CD4-positive, alpha-beta memory T cell (primary cell): ENCODE measurements around the gene PER1. TPM values are rescaled to one million over a fixed set of nuclear protein-coding genes. Genes with fewer than 3 reads are reported as not detected.

Experiments
- CTCF ChIA-PET: fragments of 350-600 bp; sonication (Branson Sonifier 250); formaldehyde crosslinking; loops from one replicate; lab custom pipeline; 2021; ENCODE audit warnings: inconsistent platforms; ENCODE audit not compliant: partially characterized antibody; lab: Charles Lee
- POLR2A ChIA-PET: fragments of 350-600 bp; sonication (Branson Sonifier 250); formaldehyde crosslinking; loops from one replicate; lab custom pipeline; 2021; ENCODE audit not compliant: partially characterized antibody; lab: Charles Lee
- DNase-seq, 5 donors: peaks; one replicate each; pipeline versions ENCODE4 v3.0.0 to v3.0.0-alpha.2; 2020 to 2022; ENCODE audit warnings: mixed read lengths in 1 of 5
- H3K27ac ChIP-seq: one replicate; pipeline ENCODE4 v1.7.0; 2013; ENCODE audit warnings: low read depth, low read length
- H3K27me3 ChIP-seq: 2 replicates; pipeline ENCODE4 v1.7.0; 2013; ENCODE audit warnings: mild to moderate bottlenecking, low read length, moderate library complexity; ENCODE audit not compliant: insufficient read depth
- H3K36me3 ChIP-seq: 2 replicates; pipeline ENCODE4 v1.7.0; 2013; ENCODE audit warnings: mild to moderate bottlenecking, low read length, moderate library complexity; ENCODE audit not compliant: insufficient read depth
- H3K4me1 ChIP-seq: 2 replicates; pipeline ENCODE4 v1.7.0; 2013; ENCODE audit warnings: mild to moderate bottlenecking, low read length, moderate library complexity; ENCODE audit not compliant: insufficient read depth
- H3K4me3 ChIP-seq, 2 donors: one replicate each; pipeline ENCODE4 v1.7.0; 2013; ENCODE audit warnings: low read length in 2 of 2, mild to moderate bottlenecking in 1 of 2
- H3K9me3 ChIP-seq, 2 donors: one replicate each; pipeline ENCODE4 v1.7.0; 2013; ENCODE audit warnings: low read length in 2 of 2, control low read depth in 1 of 2; ENCODE audit not compliant: control insufficient read depth in 1 of 2
- H3K27ac Mint-ChIP-seq, 7 donors: one replicate each; pipeline ENCODE4 v1.8.0; 2020 to 2021; ENCODE audit warnings: mixed read lengths in 7 of 7, mild to moderate bottlenecking in 6 of 7, inconsistent platforms in 3 of 7, moderate library complexity in 3 of 7
- H3K27me3 Mint-ChIP-seq, 2 donors: one replicate each; pipeline ENCODE4 v1.8.0; 2020 to 2021; ENCODE audit warnings: mixed read lengths in 2 of 2
- H3K36me3 Mint-ChIP-seq, 2 donors: one replicate each; pipeline ENCODE4 v1.8.0; 2020 to 2021; ENCODE audit warnings: mixed read lengths in 2 of 2, inconsistent platforms in 1 of 2, mild to moderate bottlenecking in 1 of 2
- H3K4me1 Mint-ChIP-seq, 4 donors: one replicate each; pipeline ENCODE4 v1.8.0; 2020 to 2021; ENCODE audit warnings: mixed read lengths in 4 of 4, mild to moderate bottlenecking in 1 of 4
- H3K4me3 Mint-ChIP-seq, 8 donors: one replicate each; pipeline ENCODE4 v1.8.0; 2020 to 2021; ENCODE audit warnings: mixed read lengths in 8 of 8, mild to moderate bottlenecking in 7 of 8, moderate library complexity in 6 of 8, inconsistent platforms in 3 of 8
- H3K9me3 Mint-ChIP-seq, 8 donors: one replicate each; pipeline ENCODE4 v1.8.0; 2020 to 2021; ENCODE audit warnings: mixed read lengths in 8 of 8, mild to moderate bottlenecking in 5 of 8, inconsistent platforms in 3 of 8, moderate library complexity in 1 of 8
- intact Hi-C: fragments of 100-400 bp; cut with micrococcal nuclease; formaldehyde crosslinking; loops from one replicate; pipeline ENCODE4 v1.15.1; 2023
- polyA plus RNA-seq, 2 donors: library from polyadenylated mRNA; unstranded; fragments of 300-500 nt; fragmentation: Illumina TruSeq; gene quantifications; one replicate each; pipeline ENCODE4 v1.2.3, GENCODE V29; 2021
- total RNA-seq, 2 experiments: library from RNA; stranded (reverse); gene quantifications; one replicate each; pipeline ENCODE4 v1.2.3, GENCODE V29; 2021

The PER1 gene
- total and polyA plus RNA-seq, 4 experiments from 2014 or later, result 3.7 to 79.4 (median 48.7) TPM

DNA sequence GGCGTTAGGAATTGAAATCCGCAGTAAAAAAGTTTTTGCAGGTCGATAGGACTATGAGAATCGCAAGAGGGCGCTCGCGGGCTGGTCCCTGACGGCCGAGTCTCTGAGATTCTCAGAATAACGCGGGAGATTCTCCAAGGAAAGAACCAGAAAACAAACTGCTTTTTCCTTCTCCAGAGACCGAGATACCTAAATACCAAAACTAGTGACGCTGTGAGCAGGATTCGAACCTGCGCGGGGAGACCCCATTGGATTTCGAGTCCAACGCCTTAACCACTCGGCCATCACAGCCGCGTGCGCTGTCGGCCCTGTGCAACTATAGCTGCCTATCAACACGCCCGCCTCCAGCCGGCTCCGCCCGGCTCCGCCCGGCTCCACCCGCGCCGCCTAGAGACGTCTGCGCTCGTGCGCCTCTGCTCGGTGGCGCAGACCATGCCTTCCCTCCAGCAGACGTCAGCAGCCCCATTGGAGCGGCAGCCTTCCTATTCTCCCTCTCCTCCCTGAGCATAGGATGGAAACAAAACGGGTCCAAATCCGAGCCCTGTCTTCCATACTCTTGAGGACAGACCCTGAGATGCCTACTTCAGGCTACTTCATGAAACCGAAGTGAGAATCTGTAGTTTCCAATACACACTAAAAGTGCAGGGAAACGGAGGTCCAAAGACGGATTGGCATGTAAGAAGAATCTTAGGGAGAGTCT, 13.4 kb downstream of the PER1 start:
- Mint-ChIP-seq H3K4me1 (peaks cover 0 to 8% (median 3%) of the 10 kb centered on the region in 4 donors), H3K36me3 (peaks cover 16 to 25% of the 10 kb centered on the region in 2 donors), H3K4me3 (no peak overlapping the region), H3K9me3 (peaks cover 0 to 8% (median 0%) of the 10 kb centered on the region in 8 donors), H3K27me3 (no peaks in the 10 kb centered on the region), H3K27ac (no peak overlapping the region)
- H3K4me1 ChIP-seq, result peaks cover 20% of the 10 kb centered on the region
- H3K27ac ChIP-seq, result peak overlapping the region; percentile 78
- peak; percentile 95 to 98 (median 96) for DNase-seq
- POLR2A ChIA-PET, result interaction anchor here (0.8 to 9.5 kb wide), 18 partner anchors 12 to 735 kb away, joined by 3 to 237 read pairs (median 14); partner anchors contain the start of genes ALOXE3, AURKB, BORCS6 and CTC1
- no peaks in the 10 kb centered on the region for H3K27me3 ChIP-seq
- H3K9me3 ChIP-seq, result no peaks in the 10 kb centered on the region
- CTCF ChIA-PET, result interaction anchor here (0.9 to 6.2 kb wide), 26 partner anchors 10 to 166 kb away, joined by 3 to 93 read pairs (median 9); partner anchors contain the start of genes ALOXE3, AURKB, BORCS6 and CTC1
- intact Hi-C loops, result loop anchor here (1.0 to 5.0 kb wide), 10 partner anchors 12 to 238 kb away; partner anchors contain the start of gene KRABD2
- H3K36me3 ChIP-seq, result peaks cover 36% of the 10 kb centered on the region
- peak overlapping the region; percentile 60 to 74 for H3K4me3 ChIP-seq

DNA sequence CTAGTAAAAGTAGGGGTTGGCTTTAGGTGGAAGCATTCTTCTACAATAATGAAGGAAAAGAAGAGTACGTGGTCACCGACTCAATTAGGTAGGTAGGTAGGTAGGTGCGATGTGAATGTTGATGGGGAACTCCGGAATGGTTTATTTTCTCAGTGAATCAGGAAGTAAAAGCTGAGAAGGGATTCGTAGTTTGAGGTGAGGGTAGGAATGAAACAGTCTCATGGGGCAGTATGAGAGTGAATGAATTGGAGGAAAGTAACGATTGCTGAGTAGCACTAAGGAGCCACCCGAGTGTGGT, 13.9 kb downstream of the PER1 start:
- Histone ChIP-seq H3K27ac (peak overlapping the region; percentile 78), H3K4me3 (peak overlapping the region; percentile 43 to 60), H3K27me3 (no peaks in the 10 kb centered on the region), H3K36me3 (peaks cover 31% of the 10 kb centered on the region), H3K9me3 (no peaks in the 10 kb centered on the region), H3K4me1 (peaks cover 20% of the 10 kb centered on the region)
- Mint-ChIP-seq H3K36me3 (peaks cover 12 to 22% of the 10 kb centered on the region in 2 donors), H3K27me3 (no peaks in the 10 kb centered on the region), H3K4me3 (no peak overlapping the region), H3K9me3 (peaks cover 0 to 5% (median 0%) of the 10 kb centered on the region in 8 donors), H3K4me1 (peaks cover 0 to 8% (median 3%) of the 10 kb centered on the region in 4 donors), H3K27ac (no peak overlapping the region)
- DNase-seq, result no peak
- CTCF ChIA-PET, result interaction anchor here (0.7 to 6.2 kb wide), 31 partner anchors 10 to 238 kb away, joined by 3 to 93 read pairs (median 8); partner anchors contain the start of genes ALOXE3, AURKB, BORCS6 and CTC1
- intact Hi-C loops, result loop anchor here (1.0 to 5.0 kb wide), 8 partner anchors 13 to 239 kb away; partner anchors contain the start of gene KRABD2
- POLR2A ChIA-PET, result interaction anchor here (0.8 to 9.5 kb wide), 18 partner anchors 9 to 734 kb away, joined by 3 to 237 read pairs (median 14); partner anchors contain the start of genes ALOXE3, AURKB, BORCS6 and CTC1

DNA sequence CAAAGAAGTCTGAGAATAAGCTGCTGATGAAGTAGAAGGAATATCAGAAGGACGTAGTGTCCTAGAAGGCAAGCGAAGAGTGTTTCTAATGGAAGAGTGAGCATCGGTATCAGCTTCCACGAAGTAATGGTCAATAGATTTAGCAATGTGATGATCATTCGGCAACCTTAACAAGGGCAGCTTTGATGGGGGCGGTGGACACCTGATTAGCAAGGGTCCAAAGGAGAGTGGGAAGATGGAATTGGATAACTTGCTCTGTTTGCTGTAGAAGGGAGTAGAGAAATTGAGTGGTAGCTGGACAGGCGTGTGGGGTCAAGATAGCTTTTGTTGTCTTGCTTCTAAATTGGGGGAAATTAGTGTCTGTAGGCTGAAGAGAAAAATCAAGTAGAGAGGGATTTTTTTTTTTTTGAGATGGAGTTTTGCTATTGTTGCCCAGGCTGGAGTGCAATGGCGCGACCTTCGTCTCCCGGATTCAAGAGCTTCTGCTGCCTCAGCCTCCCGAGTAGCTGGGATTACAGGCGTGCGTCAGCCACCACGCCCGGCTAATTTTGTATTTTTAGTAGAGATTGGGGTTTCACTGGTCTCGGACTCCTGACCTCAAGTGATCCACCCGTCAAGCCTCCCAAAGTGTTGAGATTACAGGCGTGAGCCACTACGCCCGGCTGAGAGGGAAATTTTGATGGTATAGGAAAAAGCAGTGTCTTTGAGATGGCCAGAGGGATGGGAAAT, 14.4 kb downstream of the PER1 start:
- H3K4me3 Mint-ChIP-seq, result no peak overlapping the region
- H3K4me3 ChIP-seq, result peak overlapping the region; percentile 43 to 60
- H3K27me3 ChIP-seq, result no peaks in the 10 kb centered on the region
- H3K9me3 Mint-ChIP-seq, result peaks cover 0 to 5% (median 0%) of the 10 kb centered on the region in 8 donors
- peaks cover 20% of the 10 kb centered on the region for H3K4me1 ChIP-seq
- ChIA-PET CTCF (interaction anchor here (0.7 to 6.2 kb wide), 28 partner anchors 11 to 238 kb away, joined by 3 to 93 read pairs (median 8); partner anchors contain the start of genes ALOXE3, AURKB, BORCS6 and CTC1), POLR2A (interaction anchor here (0.8 to 9.5 kb wide), 16 partner anchors 9 to 734 kb away, joined by 3 to 237 read pairs (median 14); partner anchors contain the start of genes ALOXE3, BORCS6, CTC1 and HES7)
- peak overlapping the region; percentile 78 for H3K27ac ChIP-seq
- peaks cover 12 to 21% of the 10 kb centered on the region in 2 donors for H3K36me3 Mint-ChIP-seq
- H3K9me3 ChIP-seq, result no peaks in the 10 kb centered on the region
- peaks cover 27% of the 10 kb centered on the region for H3K36me3 ChIP-seq
- H3K27ac Mint-ChIP-seq, result no peak overlapping the region
- intact Hi-C loops, result loop anchor here (1.0 to 5.0 kb wide), 8 partner anchors 13 to 239 kb away; partner anchors contain the start of gene KRABD2
- no peak for DNase-seq
- H3K27me3 Mint-ChIP-seq, result no peaks in the 10 kb centered on the region
- peaks cover 0 to 8% (median 3%) of the 10 kb centered on the region in 4 donors for H3K4me1 Mint-ChIP-seq

DNA sequence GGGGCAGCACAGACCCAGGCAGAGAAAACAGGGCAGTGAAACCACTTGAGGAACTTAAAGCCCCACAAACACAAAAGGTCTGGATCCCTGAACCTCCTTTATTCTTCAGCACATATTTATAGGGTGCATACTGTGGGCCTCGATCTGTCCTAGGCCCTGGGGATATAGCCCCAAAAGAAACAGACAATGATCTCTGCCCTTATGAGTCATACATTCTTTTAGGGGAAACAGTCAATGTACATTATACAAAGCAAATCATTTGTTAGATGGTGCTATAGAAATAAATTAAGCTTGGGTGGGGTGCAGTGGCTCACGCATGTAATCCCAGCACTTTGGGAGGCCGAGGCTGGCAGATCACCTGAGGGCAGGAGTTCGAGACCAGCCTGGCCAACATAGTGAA, 18.3 kb downstream of the PER1 start:
- intact Hi-C loops, result no loop called here
- Histone ChIP-seq H3K4me1 (peaks cover 10% of the 10 kb centered on the region), H3K4me3 (no peak overlapping the region), H3K9me3 (no peaks in the 10 kb centered on the region), H3K27ac (no peak overlapping the region), H3K36me3 (no peaks in the 10 kb centered on the region), H3K27me3 (no peaks in the 10 kb centered on the region)
- POLR2A ChIA-PET, result interaction anchor here (0.6 to 1.4 kb wide), 5 partner anchors 12 to 110 kb away, joined by 3 to 5 read pairs (median 4); no protein-coding TSS in a partner anchor
- Mint-ChIP-seq H3K27ac (peak overlapping the region in 1 of 7 donors; percentile 19), H3K4me3 (no peak overlapping the region), H3K9me3 (peaks cover 0 to 2% (median 0%) of the 10 kb centered on the region in 8 donors), H3K36me3 (no peaks in the 10 kb centered on the region), H3K27me3 (peaks cover 0 to 3% of the 10 kb centered on the region in 2 donors), H3K4me1 (peaks cover 0 to 3% (median 0%) of the 10 kb centered on the region in 4 donors)
- DNase-seq, result no peak
- CTCF ChIA-PET, result interaction anchor here (0.9 to 1.9 kb wide), 4 partner anchors 14 to 24 kb away, joined by 3 to 9 read pairs (median 4); no protein-coding TSS in a partner anchor

DNA sequence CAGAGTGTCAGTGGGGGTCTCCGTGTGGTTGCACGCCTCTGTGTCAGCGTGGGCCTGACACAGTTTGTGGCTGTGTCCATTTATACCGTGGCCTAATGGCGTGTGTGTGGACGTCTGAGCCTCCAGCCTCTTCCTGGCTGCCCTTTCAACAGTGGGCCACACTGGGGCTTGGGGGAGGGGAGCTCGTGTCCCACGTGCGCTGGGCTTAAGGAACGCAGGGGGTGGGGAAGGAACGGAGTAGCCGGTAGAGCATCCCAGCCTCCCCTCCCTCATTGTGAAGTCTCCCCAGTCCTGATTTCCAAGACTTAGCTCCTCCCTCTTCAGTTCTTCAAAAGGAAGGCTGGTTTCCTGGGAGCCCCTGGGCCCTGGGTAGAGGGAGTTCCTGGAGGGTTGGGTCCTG, 18.8 kb downstream of the PER1 start:
- H3K27ac Mint-ChIP-seq, result no peak overlapping the region
- no peak for DNase-seq
- peaks cover 0 to 3% (median 0%) of the 10 kb centered on the region in 4 donors for H3K4me1 Mint-ChIP-seq
- CTCF ChIA-PET, result interaction anchor here (1.0 to 1.9 kb wide), 3 partner anchors 14 to 23 kb away, joined by 3 to 9 read pairs (median 4); no protein-coding TSS in a partner anchor
- H3K36me3 Mint-ChIP-seq, result no peaks in the 10 kb centered on the region
- H3K36me3 ChIP-seq, result no peaks in the 10 kb centered on the region
- H3K27ac ChIP-seq, result no peak overlapping the region
- intact Hi-C loops, result no loop called here
- no peak overlapping the region for H3K4me3 ChIP-seq
- H3K9me3 Mint-ChIP-seq, result peaks cover 0 to 2% (median 0%) of the 10 kb centered on the region in 8 donors
- no peak overlapping the region for H3K4me3 Mint-ChIP-seq
- POLR2A ChIA-PET, result interaction anchor here (0.9 to 1.4 kb wide), 5 partner anchors 11 to 55 kb away, joined by 3 to 5 read pairs (median 4); no protein-coding TSS in a partner anchor
- H3K9me3 ChIP-seq, result no peaks in the 10 kb centered on the region
- peaks cover 0 to 3% of the 10 kb centered on the region in 2 donors for H3K27me3 Mint-ChIP-seq
- H3K27me3 ChIP-seq, result no peaks in the 10 kb centered on the region
- H3K4me1 ChIP-seq, result peaks cover 9% of the 10 kb centered on the region

DNA sequence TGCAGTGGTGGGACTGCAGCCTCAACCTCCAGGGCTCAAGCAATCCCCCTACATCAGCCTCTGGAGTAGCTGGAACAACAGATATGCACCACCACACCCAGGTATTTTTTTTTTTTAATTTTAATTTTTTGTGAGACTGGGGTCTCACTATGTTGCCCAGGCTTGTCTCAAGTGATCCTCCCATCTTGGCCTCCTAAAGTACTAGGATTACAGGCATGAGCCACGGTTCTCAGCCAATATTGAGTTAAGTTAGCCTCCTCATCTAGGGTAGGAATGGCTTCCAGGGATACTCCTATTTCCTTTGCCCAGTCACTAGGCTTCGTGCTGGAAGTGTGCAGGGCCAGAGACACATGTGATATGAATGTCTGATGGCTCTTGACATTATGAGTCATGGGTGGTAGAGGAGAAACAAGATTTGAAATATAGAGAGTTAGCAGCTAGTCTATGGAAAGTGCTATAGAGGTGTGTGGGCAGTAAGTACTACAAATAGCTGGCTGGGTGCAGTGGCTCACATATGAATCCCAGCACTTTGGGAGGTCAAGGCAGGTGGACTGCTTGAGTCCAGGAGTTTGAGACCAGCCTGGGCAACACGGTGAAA, 20.3 kb downstream of the PER1 start:
- no peaks in the 10 kb centered on the region for H3K9me3 ChIP-seq
- intact Hi-C loops, result no loop called here
- POLR2A ChIA-PET, result interaction anchor here (0.7 to 0.8 kb wide), 4 partner anchors 12 to 163 kb away, joined by 3 to 4 read pairs (median 4); partner anchors contain the start of gene SLC25A35
- peaks cover 4% of the 10 kb centered on the region for H3K4me1 ChIP-seq
- DNase-seq, result no peak
- Mint-ChIP-seq H3K27ac (peak overlapping the region in 1 of 7 donors; percentile 55), H3K4me1 (peaks cover 4 to 7% (median 5%) of the 10 kb centered on the region in 4 donors), H3K9me3 (peaks cover 0 to 2% (median 0%) of the 10 kb centered on the region in 8 donors), H3K36me3 (no peaks in the 10 kb centered on the region), H3K27me3 (peaks cover 0 to 6% of the 10 kb centered on the region in 2 donors), H3K4me3 (no peak overlapping the region)
- no peak overlapping the region for H3K4me3 ChIP-seq
- CTCF ChIA-PET, result interaction anchor here (0.7 to 1.2 kb wide), 4 partner anchors 12 to 160 kb away, joined by 3 to 5 read pairs (median 3); no protein-coding TSS in a partner anchor
- no peaks in the 10 kb centered on the region for H3K27me3 ChIP-seq
- no peaks in the 10 kb centered on the region for H3K36me3 ChIP-seq
- no peak overlapping the region for H3K27ac ChIP-seq
